Fibroblast of mammary gland (primary cell): ENCODE data around the gene RGL1.
"Not testable (repeated sequence)": the region's sequence is repeated elsewhere in the genome, so short reads cannot be mapped to it uniquely, and the experiment has no call there.

Source experiments
- DNase-seq: peaks from one replicate; pipeline ENCODE4 v3.0.0-alpha.2; 2010; ENCODE audit warnings: low read depth
- H3K4me3 ChIP-seq: 2 replicates; pipeline ENCODE4 v1.5.1; 2011; ENCODE audit warnings: low read depth, mild to moderate bottlenecking, low read length, moderate library complexity; ENCODE audit not compliant: control insufficient read depth
- TF ChIP-seq, protein P1 (sequence below): conservative IDR thresholded peaks from 2 replicates; pipeline ENCODE4 v1.5.1; 2011; ENCODE audit warnings: low read depth, low read length, inconsistent platforms; ENCODE audit not compliant: control insufficient read depth, insufficient read depth

Gene RGL1

DNA sequence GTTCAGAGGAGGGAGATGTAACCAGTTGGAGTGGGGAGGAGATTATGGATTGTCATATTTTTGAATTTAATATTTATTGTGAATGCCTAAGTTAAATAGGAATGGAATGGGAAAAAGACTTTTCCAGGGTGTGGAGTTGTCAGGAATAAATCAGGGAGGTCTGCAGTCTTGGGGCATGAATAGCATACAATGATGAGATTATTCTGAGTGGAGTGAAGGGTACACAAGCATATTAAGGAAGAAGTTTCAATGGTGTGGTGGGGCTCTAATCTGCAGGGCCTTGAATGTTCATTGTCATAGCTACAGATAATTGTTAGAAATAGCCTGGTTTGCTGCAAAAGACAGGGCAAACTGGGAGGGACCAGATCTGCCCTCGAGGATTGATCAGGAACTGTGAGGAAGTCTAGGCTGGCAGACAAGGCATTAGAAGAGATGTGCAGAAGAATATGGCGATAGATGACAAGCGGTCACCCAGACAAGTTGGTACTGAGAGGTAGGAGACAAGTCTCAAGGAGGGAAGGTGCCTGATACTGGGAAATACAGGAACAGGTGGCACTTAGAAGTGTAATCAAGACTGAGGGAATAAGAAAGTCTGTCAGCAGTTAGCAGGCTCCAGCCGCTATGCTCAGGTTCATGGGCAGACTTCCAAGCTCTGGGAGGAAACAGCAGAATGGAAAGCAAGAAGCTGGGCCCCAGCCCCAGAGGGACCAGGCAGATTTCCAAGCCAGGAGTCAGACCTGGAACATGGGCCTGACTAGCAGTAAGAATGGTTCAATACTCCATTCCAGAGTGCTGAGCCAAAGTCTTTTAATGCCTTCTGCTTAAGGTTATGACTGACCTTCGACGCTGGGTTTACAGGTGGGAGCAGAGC is 20.9 kb upstream of the RGL1 start:
- TF ChIP-seq, protein P1, sequence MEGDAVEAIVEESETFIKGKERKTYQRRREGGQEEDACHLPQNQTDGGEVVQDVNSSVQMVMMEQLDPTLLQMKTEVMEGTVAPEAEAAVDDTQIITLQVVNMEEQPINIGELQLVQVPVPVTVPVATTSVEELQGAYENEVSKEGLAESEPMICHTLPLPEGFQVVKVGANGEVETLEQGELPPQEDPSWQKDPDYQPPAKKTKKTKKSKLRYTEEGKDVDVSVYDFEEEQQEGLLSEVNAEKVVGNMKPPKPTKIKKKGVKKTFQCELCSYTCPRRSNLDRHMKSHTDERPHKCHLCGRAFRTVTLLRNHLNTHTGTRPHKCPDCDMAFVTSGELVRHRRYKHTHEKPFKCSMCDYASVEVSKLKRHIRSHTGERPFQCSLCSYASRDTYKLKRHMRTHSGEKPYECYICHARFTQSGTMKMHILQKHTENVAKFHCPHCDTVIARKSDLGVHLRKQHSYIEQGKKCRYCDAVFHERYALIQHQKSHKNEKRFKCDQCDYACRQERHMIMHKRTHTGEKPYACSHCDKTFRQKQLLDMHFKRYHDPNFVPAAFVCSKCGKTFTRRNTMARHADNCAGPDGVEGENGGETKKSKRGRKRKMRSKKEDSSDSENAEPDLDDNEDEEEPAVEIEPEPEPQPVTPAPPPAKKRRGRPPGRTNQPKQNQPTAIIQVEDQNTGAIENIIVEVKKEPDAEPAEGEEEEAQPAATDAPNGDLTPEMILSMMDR: no peak
- peak; percentile 91 for DNase-seq

DNA sequence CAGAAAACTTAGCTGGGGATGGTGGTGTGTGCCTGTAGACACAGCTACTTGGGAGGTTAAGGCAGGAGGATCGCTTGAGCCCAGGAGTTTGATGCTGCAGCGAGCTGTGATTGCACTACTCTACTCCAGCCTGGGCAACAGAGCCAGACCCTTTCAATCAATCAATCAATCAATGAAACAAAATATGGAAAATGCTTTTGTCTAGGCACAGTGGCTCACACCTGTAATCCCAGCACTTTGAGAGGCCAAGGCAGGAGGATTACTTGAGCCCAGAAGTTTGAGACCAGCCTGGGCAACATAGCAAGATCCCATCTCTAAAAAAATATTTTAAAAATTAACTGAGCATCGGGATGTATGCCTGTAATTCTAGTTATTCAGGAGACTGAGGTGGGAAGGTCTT is 19.0 kb upstream of the RGL1 start:
- DNase-seq, H3K4me3 ChIP-seq: not testable (repeated sequence)

More for the DNA sequence above, 20.9 kb upstream of the RGL1 start:
- no peak overlapping the region for H3K4me3 ChIP-seq

DNA sequence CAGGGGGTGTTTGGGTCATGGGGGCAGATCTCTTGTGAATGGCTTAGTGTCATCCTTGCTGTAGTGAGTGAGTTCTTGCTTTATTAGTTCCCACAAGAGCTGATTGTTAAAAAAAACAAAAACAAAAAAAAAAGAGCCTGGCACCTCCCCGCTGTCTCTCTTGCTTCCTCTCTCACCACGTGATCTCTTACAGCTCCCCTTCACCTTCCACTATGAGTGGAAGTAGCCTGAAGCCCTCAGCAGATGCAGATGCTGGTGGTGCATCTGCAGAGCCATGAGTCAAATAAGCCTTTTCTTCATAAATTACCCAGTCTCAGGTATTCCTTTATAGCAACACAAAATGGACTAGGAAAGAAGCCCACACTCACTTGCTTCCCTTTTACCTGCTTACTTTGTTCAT is 17.2 kb upstream of the RGL1 start:
- DNase-seq: no peak
- TF ChIP-seq, protein P1: no peak
- H3K4me3 ChIP-seq: no peak overlapping the region

DNA sequence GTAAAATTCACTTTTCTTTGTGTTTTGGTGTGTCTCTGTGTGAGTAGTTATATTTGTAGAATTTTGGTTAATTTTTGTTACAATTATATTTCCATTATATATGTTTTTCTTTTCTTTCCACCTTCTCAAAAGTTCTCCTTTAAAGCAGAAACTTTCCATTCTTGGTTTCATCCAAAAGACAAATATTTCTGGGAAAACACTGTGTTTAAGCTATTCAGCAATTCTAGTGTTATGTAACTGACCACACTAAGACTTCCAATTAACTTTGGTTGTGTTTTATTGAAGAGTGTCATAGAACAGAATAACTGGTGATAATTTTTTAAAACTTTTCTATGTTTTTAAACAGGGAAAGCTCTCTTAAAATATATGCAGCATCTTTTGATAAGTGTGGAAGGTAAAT is 13.6 kb upstream of the RGL1 start:
- TF ChIP-seq, protein P1: no peak
- H3K4me3 ChIP-seq: no peak overlapping the region
- DNase-seq: no peak

DNA sequence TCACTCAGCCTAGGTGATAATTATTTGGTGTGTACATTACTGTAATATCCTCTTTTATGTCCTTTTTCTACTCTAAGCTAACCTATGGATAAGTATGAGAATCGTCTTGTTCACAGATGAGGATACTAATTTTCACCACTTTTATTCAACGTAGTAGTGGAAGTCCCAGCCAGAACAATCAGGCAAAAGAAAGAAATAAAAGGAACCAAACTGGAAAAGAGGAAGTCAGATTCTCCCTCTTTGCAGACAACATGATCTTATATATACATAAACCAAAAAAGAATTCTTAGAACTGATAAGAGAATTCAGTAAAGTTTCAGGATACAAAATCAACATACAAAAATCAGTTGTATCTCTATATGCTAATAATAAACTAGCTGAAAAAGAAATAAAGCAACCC is 12.6 kb upstream of the RGL1 start:
- TF ChIP-seq, protein P1: no peak
- no peak for DNase-seq

DNA sequence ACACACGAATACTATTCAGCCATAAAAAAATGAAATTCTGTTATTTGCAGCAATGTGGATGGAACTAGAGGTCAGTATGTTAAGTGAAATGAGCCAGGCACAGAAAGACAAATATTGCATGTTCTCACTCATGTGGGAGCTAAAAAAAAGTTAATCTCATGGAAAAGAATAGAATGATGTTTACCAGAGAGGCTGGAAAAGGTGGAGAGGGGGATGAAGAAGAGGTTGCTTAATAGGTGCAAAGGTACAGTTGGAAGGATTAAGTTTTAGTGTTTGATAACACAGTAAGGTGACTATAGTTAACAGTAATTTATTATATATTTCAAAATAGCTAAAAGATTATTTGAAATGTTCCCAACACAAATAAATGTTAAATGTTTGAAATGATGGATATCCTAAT is 10.8 kb upstream of the RGL1 start:
- no peak overlapping the region for H3K4me3 ChIP-seq
- TF ChIP-seq, protein P1: no peak
- DNase-seq: no peak

More for the DNA sequence above, 12.6 kb upstream of the RGL1 start:
- H3K4me3 ChIP-seq: no peak overlapping the region

DNA sequence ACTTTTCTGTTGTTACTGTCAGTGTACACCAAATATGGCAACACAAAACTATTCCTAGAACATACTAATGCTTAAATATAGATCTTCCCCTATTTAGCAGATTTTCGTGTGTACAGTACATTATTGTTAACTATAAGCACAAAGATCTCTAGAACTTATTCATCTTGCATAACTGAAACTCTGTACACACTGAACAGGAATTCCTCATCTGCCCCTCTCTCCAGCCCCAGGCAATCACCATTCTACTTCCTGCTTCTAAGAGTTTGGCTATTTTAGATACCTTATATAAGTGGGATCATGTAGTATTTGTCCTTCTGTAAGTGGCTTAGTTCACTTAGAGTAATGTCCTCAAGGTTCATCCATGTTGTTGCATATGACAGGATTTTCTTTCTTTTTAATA is 4.5 kb upstream of the RGL1 start:
- TF ChIP-seq, protein P1: no peak
- no peak for DNase-seq
- H3K4me3 ChIP-seq: no peak overlapping the region
